Adrenal gland (tissue), 5 donors: ENCODE data around the gene SPANXN5.

Experiments
- CTCF ChIP-seq, 6 experiments: fragments of 450-650 bp in 4 of 6; fragments of 200-600 bp in 2 of 6; sonication (generic) in 1 of 6; IDR thresholded peaks; 1 replicate in 5 of 6; 2 replicates in 1 of 6; pipeline versions ENCODE4 v1.5.1 to v1.8.0; 2016 to 2021; ENCODE audit warnings: antibody characterized with exemption in 6 of 6, mild to moderate bottlenecking in 2 of 6, moderate library complexity in 1 of 6
- POLR2A ChIP-seq, 2 donors: fragments of 450-650 bp; IDR thresholded peaks; one replicate each; pipeline ENCODE4 v1.6.1; 2017; ENCODE audit warnings: antibody characterized with exemption in 2 of 2, mild to moderate bottlenecking in 2 of 2, moderate library complexity in 1 of 2
- donor health status: DM: no; HTN: no; CAD: no.

- no peak for TF ChIP-seq CTCF (IDR thresholded peaks at IDR 0.05)
- TF ChIP-seq POLR2A (IDR thresholded peaks at IDR 0.05): no peak
Observed at GRCh38 chrX:52819788-52820187, 22.6 kb upstream of the SPANXN5 start.
